ENCODE data around the gene SLC39A6.
"Not testable (repeated sequence)": the region's sequence is repeated elsewhere in the genome, so short reads cannot be mapped to it uniquely, and the experiment has no call there.

Gene SLC39A6, protein sequence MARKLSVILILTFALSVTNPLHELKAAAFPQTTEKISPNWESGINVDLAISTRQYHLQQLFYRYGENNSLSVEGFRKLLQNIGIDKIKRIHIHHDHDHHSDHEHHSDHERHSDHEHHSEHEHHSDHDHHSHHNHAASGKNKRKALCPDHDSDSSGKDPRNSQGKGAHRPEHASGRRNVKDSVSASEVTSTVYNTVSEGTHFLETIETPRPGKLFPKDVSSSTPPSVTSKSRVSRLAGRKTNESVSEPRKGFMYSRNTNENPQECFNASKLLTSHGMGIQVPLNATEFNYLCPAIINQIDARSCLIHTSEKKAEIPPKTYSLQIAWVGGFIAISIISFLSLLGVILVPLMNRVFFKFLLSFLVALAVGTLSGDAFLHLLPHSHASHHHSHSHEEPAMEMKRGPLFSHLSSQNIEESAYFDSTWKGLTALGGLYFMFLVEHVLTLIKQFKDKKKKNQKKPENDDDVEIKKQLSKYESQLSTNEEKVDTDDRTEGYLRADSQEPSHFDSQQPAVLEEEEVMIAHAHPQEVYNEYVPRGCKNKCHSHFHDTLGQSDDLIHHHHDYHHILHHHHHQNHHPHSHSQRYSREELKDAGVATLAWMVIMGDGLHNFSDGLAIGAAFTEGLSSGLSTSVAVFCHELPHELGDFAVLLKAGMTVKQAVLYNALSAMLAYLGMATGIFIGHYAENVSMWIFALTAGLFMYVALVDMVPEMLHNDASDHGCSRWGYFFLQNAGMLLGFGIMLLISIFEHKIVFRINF

DNA sequence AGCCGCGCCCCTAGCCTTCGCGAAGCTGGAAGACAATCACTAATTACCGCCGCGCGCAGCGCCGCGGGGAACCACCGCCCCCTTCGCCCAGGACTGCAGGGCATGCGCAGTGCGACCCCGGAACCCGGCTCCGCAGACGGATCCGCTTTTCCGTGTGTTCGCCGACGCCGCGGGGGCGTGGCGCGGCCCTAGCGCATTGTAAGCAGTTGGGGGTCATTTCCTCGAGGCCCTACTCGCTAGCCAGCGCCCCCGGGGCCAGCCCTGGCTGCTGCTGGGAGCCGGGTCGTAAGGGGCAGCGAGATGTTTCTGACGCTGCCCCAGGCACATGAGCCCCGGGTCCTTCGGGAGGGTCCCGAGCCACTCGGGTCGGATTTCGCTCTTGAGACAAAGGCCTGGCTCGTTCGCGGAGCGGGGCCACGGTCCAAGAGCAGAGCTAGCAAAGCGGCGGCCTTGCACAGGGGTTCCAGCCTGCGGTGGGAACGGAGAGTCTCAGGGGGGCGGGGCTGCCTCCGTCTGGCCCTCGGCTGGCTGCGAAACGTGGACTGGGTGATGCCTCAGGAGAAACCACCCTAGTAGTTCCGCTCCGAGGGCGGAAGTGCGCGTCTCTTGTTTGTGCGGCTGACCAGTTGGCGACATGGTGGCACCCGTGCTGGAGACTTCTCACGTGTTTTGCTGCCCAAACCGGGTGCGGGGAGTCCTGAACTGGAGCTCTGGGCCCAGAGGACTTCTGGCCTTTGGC lies at the start of gene SLC39A6, which contains the start of gene ELP2:
SLC39A6 (minus strand) TSS at position 41 of the 739 bp plus-strand sequence. CDS start 2,333 bp downstream, outside the sequence.
ELP2 (plus strand) TSS at position 600 of the 739 bp plus-strand sequence; CDS start at position 635, 35 bp downstream.
- DNase-seq: peak; percentile 93

DNA sequence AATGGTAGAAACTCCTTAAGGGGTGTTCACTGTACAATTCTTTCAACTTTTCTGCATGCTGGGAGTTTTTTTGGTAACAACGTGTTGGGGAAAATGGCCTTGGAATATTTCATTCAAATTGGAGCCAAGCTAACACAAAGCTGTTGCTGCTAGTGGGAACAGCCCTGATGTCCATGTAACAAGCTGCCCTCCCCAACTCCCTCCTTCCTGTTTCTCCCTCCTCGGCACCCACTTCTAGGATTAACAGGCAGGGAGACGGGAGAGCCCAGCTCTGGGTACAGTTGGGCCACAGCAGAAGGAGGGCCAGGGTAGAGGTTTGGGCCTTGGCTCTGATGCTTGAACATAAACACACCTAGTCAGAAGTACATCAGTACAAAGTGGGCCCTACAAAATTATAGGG lies 48.8 kb upstream of the SLC39A6 start:
- no peak for DNase-seq

DNA sequence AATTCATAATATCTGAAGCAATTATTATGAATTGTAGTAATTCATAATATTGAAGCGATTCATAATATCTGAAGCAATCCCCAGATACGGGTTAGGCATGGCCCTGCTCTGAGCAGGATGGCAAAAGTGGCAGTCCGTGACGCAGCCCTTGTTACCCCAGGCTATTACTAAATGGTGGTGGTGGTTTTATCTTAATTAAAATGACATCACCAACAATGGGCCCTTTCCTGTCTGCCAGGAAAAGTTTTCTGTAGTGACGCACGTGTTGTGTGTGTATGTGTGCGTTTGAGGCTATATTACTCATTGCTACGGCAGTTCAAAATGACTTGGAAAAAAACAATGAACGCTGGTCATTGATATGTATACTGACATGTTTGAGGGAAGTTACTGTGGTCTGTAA lies 47.6 kb upstream of the SLC39A6 start:
- no peak for DNase-seq

DNA sequence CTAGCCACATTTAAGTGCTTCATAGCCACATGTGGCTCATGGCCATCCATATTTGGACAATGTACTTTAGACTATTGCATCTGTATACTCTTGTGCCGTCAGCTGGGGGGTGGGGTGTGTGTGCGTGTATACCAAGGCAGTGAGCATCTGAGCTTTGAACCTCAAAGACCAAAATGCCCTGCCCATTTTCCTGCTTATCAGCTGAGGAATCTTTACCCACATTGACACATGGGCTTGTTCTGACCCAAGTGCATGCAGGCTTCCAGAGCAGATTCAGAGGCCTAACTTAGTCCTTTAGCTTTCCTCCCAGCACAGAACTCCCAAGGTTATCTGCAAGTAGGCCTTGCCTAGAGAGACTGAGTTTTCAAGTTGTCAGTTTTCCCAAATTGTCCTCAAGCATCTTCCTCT lies 47.0 kb upstream of the SLC39A6 start:
- no peak for DNase-seq

DNA sequence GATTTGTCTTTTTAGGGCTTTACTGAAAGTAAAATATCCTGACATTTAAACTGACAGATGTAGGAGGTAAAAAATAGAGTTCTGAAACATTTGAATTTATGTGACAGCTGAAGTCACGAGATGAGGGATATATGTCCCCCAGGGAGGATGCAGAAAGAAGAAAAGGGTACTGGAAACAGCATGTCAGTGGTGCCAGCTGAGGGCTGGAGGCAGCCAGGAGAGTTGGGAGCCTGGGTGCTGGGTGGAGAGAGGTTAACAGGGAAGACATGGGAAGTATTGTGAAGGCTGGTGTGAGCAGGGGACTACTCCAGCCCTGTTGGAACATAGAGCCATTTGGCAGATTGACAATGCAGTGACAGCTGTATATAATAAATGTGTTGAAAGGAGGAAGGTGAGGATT lies 46.3 kb upstream of the SLC39A6 start:
- DNase-seq: no peak

DNA sequence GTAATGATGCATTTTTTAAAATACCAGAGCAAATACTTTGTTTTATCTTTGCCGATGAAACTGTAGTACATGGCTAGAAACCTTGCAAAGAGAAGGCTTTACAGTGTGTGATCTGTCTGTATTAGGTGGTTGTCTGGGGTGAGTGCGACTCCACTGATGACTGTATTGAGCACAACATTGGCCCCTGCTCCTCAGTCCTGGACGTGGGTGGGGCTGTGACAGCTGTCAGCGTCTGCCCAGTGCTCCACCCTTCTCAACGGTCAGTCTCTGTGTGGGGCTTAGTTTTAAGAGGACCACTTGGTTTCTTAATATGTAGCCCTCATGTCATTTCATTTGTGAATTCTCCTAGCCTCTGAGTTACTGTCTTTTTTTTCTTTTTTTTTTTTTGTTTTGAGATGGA lies 40.8 kb upstream of the SLC39A6 start:
- DNase-seq: no peak

DNA sequence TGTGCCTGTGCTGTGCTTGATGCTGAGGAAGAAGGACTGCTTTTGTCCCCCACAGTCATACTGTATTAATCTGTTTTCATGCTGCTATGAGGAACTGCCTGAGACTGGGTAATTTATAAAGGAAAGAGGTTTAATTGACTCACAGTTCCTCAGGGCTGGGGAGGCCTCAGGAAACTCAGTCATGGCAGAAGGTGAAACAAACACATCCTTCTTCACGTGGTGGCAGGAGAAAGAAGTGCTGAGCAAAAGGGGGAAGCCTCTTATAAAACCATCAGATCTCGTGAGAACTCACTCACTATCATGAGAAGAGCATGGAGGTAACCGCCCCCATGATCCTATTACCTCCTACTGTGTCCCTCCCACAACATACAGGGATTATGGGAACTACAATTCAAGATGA lies 39.2 kb upstream of the SLC39A6 start:
- not testable (repeated sequence) for DNase-seq

DNA sequence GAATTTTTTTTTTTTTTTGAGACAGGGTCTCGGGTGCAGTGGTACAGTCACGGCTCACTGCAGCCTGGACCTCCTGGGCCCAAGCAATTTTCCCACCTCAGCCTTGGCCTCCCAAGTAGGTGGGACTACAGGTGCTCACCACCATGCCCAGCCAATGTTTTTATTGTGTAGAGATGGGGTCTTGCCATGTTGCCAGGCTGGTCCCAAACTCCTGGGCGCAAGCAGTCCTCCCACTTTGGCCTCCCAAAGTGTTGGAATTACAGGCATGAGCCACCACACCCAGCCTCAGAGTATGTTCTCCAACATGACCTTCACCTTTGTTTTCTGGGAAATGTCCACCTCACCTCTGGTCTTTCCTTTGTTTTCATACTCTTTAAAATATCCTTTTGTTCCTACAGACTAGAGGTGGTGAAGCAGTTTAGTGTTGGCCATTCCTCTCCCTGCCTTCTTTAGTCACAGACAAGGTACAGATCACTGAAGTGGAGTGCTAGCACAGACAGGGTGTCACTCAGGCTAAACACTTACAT lies 38.6 kb upstream of the SLC39A6 start:
- DNase-seq: no peak

DNA sequence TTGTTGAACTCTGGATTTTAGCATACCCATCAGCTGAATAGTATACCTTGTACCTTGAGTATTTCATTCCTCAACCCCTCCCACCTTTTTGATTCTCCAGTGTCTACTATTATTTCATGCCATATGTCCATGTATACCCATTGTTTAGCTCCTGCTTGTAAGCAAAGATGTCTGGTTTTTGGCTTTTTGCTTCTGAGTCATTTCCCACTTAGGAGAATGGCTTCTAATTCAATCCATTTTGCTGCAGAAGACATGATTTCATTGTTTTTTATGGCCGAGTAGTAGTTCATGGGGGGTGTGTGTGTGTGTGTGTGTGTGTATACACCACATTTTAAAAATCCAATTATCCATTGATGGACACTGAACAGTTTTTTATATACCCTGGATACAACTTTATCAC lies 33.8 kb upstream of the SLC39A6 start:
- no peak for DNase-seq

DNA sequence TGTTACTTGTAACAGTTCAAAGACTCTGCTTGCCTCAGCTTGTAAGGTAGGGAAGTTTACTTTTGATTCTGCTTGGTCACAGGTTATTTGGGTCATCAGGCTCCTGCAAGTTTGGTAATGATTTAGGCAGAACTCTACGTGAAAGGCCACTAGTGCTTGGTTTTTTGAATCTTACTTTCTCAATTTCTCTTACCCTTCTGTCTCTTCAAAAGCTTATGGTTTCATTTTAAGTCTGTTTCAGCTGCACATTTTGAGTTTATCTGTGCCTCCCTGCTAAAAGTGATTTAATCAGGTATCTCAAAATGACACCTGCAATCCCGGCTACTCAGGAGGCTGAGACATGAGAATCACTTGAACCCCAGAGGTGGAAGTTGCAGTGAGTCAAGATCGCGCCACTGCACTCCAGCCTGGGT lies 31.8 kb upstream of the SLC39A6 start:
- no peak for DNase-seq

DNA sequence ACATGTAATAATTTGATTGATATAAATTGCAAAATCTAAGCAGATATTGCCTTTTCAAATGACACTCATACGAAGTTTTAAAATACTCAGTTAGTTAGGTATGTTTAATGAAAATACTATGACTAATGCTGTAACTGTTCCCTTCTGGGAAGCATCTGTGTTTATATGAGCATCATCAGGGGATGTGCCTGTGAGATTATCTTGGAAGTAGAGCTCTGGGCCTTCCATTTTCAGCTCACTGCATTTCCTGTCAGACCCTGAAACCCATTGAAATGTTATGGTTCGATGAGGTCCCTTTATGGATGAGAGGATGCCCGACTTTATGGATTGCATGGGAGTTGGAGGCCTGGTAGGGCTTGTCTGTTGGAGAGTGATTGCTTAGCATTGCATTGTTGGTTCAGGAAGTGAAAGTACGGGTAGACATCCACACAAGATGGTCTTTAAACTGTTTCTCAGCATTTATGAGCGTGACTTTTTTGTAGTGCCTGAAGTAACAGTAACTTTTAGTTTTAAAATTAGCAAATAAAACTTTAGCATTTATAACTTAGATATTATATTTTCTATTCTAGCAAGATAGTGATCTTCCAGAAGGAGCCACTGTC lies 29.2 kb upstream of the SLC39A6 start:
- no peak for DNase-seq

DNA sequence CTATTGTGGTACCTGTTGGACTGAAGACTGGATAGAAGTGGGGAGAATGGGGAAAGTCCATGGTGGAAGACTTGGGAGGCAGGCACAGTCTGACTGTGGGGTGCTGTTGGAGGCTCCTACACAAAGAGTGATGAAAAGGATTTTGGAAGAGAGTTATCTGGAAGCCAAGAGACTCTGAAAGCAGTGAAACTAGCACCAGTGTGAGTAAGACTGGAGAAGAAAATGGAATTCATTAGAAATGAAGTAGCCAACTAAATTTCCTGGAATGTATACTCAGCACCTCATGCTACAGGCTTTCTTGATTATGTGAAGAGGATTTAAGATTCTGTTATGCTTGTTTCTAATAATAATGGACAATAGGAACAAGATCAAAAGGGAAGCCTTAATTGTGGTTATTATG lies 28.3 kb upstream of the SLC39A6 start:
- no peak for DNase-seq

DNA sequence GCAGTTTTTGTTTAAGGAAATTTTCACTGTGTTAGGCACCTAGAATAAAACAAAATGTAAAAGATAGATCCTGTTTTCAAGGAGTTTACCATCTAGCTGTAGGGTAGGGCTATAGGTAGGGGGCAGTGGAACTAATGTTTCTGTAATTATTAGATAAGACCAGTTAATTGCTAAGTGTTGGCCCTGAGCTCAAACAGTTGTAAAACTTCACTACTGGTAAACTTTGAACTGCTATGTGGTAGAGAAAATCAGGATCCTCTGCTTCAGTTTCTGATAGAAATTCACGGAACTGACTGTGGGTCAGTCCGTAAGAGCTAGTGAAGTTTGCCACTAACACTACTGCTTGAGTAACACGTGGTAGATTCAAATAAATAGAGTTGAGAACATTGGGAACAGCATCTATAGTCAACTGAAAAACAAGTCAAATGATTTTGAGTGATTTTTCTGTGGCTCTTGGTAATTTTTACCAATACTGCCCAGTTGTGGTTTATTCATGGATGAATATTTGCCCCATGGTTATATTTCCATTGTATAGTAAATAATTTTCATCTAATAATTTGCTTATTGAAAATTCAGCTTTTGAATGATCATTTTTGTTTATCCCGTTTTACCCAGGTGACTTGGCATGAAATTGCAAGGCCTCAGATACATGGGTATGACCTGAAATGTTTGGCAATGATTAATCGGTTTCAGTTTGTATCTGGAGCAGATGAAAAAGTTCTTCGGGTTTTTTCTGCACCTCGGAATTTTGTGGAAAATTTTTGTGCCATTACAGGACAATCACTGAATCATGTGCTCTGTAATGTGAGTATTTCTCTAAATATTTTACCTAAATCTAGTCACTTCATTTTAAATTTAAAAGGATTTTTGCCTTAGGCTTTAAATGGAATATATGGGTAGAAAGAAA lies 27.0 kb upstream of the SLC39A6 start:
- DNase-seq: no peak

DNA sequence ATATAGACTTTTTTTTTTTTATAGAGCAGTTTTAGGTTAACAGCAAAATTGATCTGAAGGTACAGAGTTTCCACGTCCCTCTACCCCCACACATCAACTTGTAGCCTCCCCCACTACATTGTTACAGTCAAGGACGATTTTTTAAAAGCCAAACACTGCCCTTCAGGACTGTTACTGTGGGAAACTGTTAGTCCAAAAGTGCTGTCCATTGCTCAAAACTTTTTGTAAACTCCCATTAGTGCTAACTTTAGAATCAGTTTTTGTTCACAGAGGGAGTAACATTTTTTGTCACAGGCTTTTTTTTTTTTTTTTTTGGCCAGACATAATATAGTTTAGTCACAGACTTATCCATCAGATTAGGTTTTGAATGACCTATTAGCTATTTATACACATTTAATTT lies 24.6 kb upstream of the SLC39A6 start:
- DNase-seq: no peak

DNA sequence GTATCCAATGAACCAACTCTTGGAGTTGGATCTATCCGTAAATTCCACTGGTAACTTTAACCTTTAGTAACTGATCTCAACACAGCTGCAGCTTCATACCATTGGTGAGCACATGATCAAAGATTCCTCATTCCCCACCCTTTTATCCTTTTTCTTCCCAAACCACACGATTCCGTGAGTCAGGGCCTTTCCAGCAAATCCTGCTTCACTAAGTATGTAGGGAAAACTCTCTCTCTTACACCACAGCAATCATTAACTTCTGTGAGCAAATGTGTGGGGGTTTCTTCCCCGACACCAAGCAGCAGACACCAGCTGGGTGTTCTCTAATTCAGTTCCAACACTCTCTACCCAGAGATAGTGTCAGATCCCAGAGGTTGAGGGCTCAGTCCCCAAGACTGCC lies 24.1 kb upstream of the SLC39A6 start:
- no peak for DNase-seq

DNA sequence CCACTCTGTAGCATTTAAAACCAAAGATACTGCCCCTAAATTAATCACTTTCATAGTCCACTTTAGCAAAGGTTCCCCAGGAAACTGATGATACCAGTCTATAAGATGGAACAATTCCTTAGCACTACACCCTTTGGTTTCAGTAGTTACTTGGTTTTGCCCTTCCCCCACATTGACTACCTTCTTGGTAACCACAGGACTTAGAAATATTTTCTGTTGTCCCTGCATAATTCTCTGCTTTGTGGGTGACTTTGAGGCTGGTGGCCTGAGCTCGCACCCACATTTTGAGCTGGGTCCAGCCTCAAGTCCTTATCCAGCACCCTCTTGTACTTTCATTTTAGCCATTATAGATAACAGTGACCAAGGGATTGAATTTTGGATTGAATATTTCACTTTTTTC lies 23.6 kb upstream of the SLC39A6 start:
- DNase-seq: no peak

DNA sequence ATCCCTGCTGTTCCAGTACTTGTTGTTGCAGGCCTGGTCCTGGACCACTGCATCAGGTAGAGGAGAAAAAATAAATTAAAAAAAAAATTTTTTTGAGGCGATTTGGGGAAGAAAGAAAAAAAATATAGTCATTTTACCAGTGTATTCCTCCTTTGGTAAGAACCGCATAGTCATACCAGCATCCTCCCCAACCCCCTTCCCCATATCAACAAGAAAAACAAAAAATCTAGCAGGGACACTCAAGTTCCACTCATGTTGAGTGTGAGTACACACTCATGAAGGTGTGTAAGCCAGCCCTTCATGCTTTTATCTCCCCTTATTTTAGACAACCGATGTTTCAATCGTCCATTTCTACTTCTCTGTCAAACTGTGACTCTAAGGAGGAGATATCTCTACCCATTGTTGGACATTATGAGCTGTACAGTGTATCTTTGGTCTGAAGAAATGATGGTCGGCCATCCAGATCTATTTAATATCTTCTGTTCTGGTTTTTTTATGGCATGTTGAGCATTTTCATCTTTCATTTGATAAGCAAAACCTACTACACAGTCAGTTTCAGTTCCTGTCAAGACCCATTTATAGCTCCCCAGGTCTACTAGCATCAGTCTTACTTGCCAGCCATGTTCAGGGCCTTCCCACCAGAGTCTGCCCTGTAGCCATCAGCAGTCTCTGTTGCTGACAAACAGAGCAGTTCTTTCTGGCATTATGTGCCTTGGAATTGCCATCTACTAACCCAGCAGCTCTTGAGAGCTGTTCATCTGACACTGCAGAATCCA lies 20.6 kb upstream of the SLC39A6 start:
- DNase-seq: no peak

DNA sequence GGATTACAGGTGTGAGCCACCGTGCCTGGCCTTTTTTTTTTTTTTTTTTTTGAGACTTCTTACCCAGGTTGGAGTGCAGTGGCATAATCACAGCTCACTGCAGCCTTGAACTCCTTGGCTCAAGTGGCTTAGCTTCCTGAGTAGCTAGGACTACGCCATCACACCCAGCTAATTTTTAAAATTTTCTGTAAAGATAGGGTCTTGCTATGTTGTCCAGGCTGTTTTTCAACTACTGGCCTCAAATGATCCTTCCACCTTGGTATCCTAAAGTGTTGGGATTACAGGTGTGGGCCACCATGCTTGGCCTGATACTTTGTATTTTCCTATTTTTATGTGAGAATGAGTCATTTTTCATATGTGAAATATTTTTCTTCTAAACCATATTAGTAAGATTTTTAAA lies 14.3 kb upstream of the SLC39A6 start:
- no peak for DNase-seq

DNA sequence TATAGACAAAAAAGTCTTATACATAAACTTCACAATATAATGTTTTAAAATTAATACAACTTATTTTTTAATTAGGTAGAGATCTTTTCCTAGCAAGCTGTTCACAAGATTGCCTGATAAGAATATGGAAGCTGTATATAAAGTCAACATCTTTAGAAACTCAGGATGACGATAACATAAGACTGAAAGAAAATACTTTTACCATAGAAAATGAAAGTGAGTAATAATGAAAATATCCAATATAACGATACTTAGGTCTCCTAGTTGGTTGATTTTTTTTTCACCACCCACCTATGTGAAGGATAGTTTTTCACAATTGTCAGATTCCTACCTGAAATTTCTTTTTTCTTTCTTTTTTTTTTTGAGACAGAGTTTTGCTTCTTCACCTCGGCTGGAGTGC lies 13.6 kb upstream of the SLC39A6 start:
- no peak for DNase-seq

DNA sequence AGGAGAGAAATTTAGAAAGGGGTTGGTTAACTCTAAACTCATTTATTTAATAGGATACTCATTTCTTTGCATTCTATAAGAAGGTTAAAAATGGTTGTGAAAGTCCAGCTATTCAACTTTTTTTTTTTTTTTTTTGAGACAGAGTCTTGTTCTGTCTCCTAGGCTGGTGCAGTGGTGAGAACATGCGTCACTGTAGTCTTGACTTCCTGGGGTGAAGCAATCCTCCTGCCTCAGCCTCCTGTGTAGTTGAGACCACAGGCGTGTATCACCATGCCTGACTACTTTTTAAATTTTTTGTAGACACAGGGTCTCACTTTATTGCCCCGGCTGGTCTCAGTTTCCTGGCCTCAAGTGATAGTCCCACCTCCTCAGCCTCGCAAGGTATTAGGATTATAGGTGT lies 12.4 kb upstream of the SLC39A6 start:
- DNase-seq: no peak

DNA sequence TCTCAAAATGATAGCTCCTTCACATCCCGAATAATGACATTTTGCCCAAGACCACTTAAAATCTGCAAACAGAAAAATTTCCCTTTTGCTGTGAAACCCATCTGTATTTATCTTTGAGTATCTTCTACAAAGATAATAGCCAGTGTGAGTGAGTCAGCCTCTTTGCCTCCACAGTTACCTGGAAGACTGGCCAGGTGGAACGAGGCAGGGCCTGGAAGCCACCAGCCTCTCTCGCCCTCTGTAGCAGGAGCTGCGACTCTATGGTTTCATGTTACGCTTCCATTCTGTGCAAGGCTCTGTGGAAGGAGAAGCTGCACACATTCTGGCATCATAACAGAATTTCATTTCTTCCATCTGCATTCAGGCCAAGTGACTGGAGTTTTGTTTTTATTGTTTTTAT lies 10.1 kb upstream of the SLC39A6 start:
- DNase-seq: no peak

Measured in activated naive CD4-positive, alpha-beta T cell treated with anti-CD3 and anti-CD28 coated beads, Interleukin-2, amount 50 U/mL, for 16 hours (primary cell).